Measurements from ENCODE around the gene RPS21.

Gene RPS21

DNA sequence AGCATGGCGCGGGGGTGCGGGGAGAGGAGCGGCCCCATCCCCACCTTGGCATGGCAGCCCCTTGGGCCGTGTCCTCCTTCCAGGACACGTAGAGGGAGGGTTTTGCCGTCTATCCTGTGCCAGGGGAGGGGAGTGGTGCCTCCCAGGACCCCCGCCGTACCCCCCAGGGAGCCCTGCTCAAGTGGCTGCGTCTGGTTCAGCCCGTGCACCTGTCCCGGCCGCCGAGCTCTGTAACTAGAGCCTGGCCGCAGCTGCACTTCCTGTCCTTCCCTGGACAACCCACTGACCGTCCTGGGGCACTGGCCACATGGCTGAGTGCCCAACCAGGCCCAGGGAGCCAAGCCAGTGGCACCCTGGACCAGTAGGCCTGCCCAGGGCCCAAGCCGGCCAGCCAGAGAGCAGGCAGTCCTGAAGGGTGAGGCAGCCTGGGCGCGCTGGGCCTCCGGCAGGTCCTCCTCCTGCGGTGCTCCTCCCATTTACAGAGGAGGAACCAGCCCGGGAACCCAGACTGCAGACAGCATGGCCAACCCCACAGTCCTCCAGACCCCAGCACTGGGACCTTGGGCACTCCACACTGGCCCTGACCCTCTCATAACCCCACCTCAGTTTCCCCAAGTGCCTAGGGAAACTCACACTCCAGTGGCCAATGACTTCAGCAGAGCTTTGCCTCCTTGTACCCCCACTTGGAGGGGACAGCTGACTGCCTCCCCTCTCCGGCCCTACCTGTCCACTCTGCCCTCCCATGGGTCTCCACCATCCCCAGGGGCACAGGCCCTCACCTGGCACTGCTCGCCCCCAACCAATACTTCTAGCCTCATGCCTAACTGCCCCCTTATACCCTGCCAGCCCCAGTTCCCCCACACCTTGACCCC, 28.5 kb upstream of the RPS21 start:
- no peak for DNase-seq
- Histone ChIP-seq H3K27me3 (ENCODE audit: control insufficient read depth in 1 of 2, insufficient read depth in 1 of 2, low read length in 2 of 2) (no peaks in the 10 kb centered on the region), H2AFZ (ENCODE audit: low read depth, low read length) (no peak overlapping the region), H3K79me1 (replicated peaks; ENCODE audit: low read length, poor library complexity, severe bottlenecking) (peaks cover 7% of the 10 kb centered on the region), H3K18ac (ENCODE audit: low read depth in 1 of 2, low read length in 2 of 2) (peak overlapping the region; percentile 67 to 75), H3K23ac (ENCODE audit: low read length in 2 of 2) (no peak overlapping the region), H3K4me3 (ENCODE audit: insufficient read depth in 1 of 2, low read depth in 1 of 2, low read length in 2 of 2) (no peak overlapping the region), H3K14ac (ENCODE audit: low read length in 2 of 2) (peak overlapping the region in 1 of 2 experiments; percentile 78), H2AK5ac (ENCODE audit: low read length, severe bottlenecking) (peak overlapping the region; percentile 99), H4K8ac (ENCODE audit: low read length) (peak overlapping the region; percentile 76), H4K91ac (ENCODE audit: low read length) (peak overlapping the region; percentile 93), H3K9me3 (ENCODE audit: control insufficient read depth, low read length) (no peaks in the 10 kb centered on the region), H3K27ac (ENCODE audit: low read length, poor library complexity, severe bottlenecking) (peak overlapping the region; percentile 96), H3K4me1 (ENCODE audit: control insufficient read depth, insufficient read depth, low read depth, low read length) (peaks cover 96% of the 10 kb centered on the region), H2BK120ac (ENCODE audit: low read depth, low read length) (peak overlapping the region; percentile 74), H3K4ac (ENCODE audit: low read depth in 1 of 2, low read length in 2 of 2) (peak overlapping the region; percentile 79 to 91), H2BK15ac (ENCODE audit: low read depth, poor library complexity, severe bottlenecking) (peak overlapping the region; percentile 90), H3K4me2 (ENCODE audit: low read length, poor library complexity, severe bottlenecking) (peak overlapping the region; percentile 35), H3K9ac (ENCODE audit: low read length) (no peak overlapping the region), H2BK5ac (ENCODE audit: low read depth, low read length, poor library complexity, severe bottlenecking) (peak overlapping the region; percentile 85), H3K36me3 (ENCODE audit: control insufficient read depth in 1 of 2, insufficient read depth in 2 of 2, low read depth in 1 of 2, low read length in 2 of 2) (peaks cover 0 to 88% of the 10 kb centered on the region in 2 experiments), H2BK12ac (ENCODE audit: low read length in 2 of 2) (peak overlapping the region; percentile 68 to 69)
- 77% methylated on average over 24 of the region's 24 CpGs for whole genome bisulfite sequencing

DNA sequence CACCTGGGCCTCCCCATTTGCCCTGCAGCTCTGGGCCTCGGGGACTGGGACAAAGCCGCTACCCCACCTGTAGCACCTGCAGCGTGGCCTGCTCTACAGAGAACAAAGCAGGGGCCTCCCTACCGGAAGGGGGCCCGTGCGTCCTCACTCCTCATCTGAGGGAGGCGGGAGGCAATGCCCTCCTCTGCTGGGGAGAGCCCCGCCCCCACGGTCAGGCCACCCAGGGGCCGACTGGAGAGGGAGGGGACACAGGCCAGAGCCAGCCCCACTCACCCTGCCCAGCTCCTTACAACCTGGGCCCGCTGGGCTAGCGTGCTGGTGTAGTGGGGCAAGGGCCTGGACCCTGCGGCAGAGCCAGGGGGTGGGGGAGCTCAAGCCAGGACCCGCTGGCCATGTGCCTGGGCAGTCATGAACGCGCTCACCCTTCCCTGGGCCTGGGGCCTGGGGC, 27.8 kb upstream of the RPS21 start:
- 82% methylated on average over 16 of the region's 16 CpGs for whole genome bisulfite sequencing
- peak overlapping the region; percentile 99 for H2AK5ac ChIP-seq (ENCODE audit: low read length, severe bottlenecking)
- peak overlapping the region; percentile 96 for H3K27ac ChIP-seq (ENCODE audit: low read length, poor library complexity, severe bottlenecking)
- no peak overlapping the region for H2BK15ac ChIP-seq (ENCODE audit: low read depth, poor library complexity, severe bottlenecking)
- no peak for DNase-seq
- peaks cover 96% of the 10 kb centered on the region for H3K4me1 ChIP-seq (ENCODE audit: control insufficient read depth, insufficient read depth, low read depth, low read length)
- peak overlapping the region; percentile 90 for H2BK5ac ChIP-seq (ENCODE audit: low read depth, low read length, poor library complexity, severe bottlenecking)
- no peaks in the 10 kb centered on the region for H3K9me3 ChIP-seq (ENCODE audit: control insufficient read depth, low read length)
- H3K23ac ChIP-seq (ENCODE audit: low read length in 2 of 2): peak overlapping the region in 1 of 2 experiments; percentile 18
- H3K14ac ChIP-seq (ENCODE audit: low read length in 2 of 2): peak overlapping the region in 1 of 2 experiments; percentile 89
- peaks cover 5% of the 10 kb centered on the region for H3K79me1 ChIP-seq (replicated peaks; ENCODE audit: low read length, poor library complexity, severe bottlenecking)
- H3K27me3 ChIP-seq (ENCODE audit: control insufficient read depth in 1 of 2, insufficient read depth in 1 of 2, low read length in 2 of 2): no peaks in the 10 kb centered on the region
- no peak overlapping the region for H2AFZ ChIP-seq (ENCODE audit: low read depth, low read length)
- H4K91ac ChIP-seq (ENCODE audit: low read length): peak overlapping the region; percentile 93
- peak overlapping the region; percentile 56 for H4K8ac ChIP-seq (ENCODE audit: low read length)
- H2BK120ac ChIP-seq (ENCODE audit: low read depth, low read length): peak overlapping the region; percentile 74
- H3K4me2 ChIP-seq (ENCODE audit: low read length, poor library complexity, severe bottlenecking): peak overlapping the region; percentile 20
- peak overlapping the region; percentile 69 to 75 for H2BK12ac ChIP-seq (ENCODE audit: low read length in 2 of 2)
- H3K9ac ChIP-seq (ENCODE audit: low read length): no peak overlapping the region
- H3K18ac ChIP-seq (ENCODE audit: low read depth in 1 of 2, low read length in 2 of 2): peak overlapping the region; percentile 46 to 75
- H3K4me3 ChIP-seq (ENCODE audit: insufficient read depth in 1 of 2, low read depth in 1 of 2, low read length in 2 of 2): no peak overlapping the region
- peak overlapping the region; percentile 54 to 91 for H3K4ac ChIP-seq (ENCODE audit: low read depth in 1 of 2, low read length in 2 of 2)
- peaks cover 0 to 88% of the 10 kb centered on the region in 2 experiments for H3K36me3 ChIP-seq (ENCODE audit: control insufficient read depth in 1 of 2, insufficient read depth in 2 of 2, low read depth in 1 of 2, low read length in 2 of 2)

DNA sequence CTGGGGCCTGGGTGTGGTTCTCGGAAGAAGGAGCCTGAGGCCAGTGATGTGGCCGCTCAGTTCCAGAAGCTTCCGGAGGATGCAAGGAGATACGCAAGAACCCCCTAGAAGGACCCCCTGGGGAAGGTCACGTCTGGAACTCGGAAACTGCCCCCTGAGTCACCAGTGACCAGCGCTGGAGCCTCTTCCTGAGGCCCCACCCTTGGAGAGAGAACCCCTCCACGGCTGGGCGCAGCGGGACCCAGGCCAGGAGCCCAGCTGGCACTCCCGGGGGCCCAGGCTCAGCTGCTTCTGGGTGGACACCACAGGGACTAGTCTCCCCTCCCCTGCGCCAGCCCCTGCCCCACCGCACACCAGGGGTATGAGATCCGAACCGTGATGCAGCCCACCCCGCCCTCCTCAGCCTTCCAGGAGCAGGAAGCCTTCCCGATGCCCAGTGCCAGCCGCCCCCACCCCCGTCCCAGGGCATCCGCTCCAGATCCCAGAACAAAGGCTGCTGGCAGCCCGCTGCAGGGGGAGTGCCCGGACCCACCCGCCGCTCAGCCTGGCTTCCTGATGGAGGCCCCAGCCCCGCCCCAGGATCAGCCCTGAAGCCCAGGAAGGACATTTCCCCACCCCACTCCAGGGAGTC, 27.3 kb upstream of the RPS21 start:
- peak overlapping the region; percentile 11 to 75 for H2BK12ac ChIP-seq (ENCODE audit: low read length in 2 of 2)
- H3K9me3 ChIP-seq (ENCODE audit: control insufficient read depth, low read length): no peaks in the 10 kb centered on the region
- peaks cover 4% of the 10 kb centered on the region for H3K79me1 ChIP-seq (replicated peaks; ENCODE audit: low read length, poor library complexity, severe bottlenecking)
- H3K4me1 ChIP-seq (ENCODE audit: control insufficient read depth, insufficient read depth, low read depth, low read length): peaks cover 96% of the 10 kb centered on the region
- H2BK15ac ChIP-seq (ENCODE audit: low read depth, poor library complexity, severe bottlenecking): no peak overlapping the region
- H2AK5ac ChIP-seq (ENCODE audit: low read length, severe bottlenecking): peak overlapping the region; percentile 99
- peak; percentile 71 for DNase-seq
- H4K8ac ChIP-seq (ENCODE audit: low read length): peak overlapping the region; percentile 56
- no peak overlapping the region for H3K23ac ChIP-seq (ENCODE audit: low read length in 2 of 2)
- peak overlapping the region; percentile 20 for H3K4me2 ChIP-seq (ENCODE audit: low read length, poor library complexity, severe bottlenecking)
- H2BK120ac ChIP-seq (ENCODE audit: low read depth, low read length): peak overlapping the region; percentile 74
- peaks cover 0 to 88% of the 10 kb centered on the region in 2 experiments for H3K36me3 ChIP-seq (ENCODE audit: control insufficient read depth in 1 of 2, insufficient read depth in 2 of 2, low read depth in 1 of 2, low read length in 2 of 2)
- H3K18ac ChIP-seq (ENCODE audit: low read depth in 1 of 2, low read length in 2 of 2): peak overlapping the region; percentile 30 to 75
- H3K27me3 ChIP-seq (ENCODE audit: control insufficient read depth in 1 of 2, insufficient read depth in 1 of 2, low read length in 2 of 2): no peaks in the 10 kb centered on the region
- no peak overlapping the region for H3K4me3 ChIP-seq (ENCODE audit: insufficient read depth in 1 of 2, low read depth in 1 of 2, low read length in 2 of 2)
- 76% methylated on average over 25 of the region's 25 CpGs for WGBS
- no peak overlapping the region for H3K14ac ChIP-seq (ENCODE audit: low read length in 2 of 2)
- peak overlapping the region; percentile 90 for H2BK5ac ChIP-seq (ENCODE audit: low read depth, low read length, poor library complexity, severe bottlenecking)
- H3K4ac ChIP-seq (ENCODE audit: low read depth in 1 of 2, low read length in 2 of 2): peak overlapping the region; percentile 54 to 91
- H3K27ac ChIP-seq (ENCODE audit: low read length, poor library complexity, severe bottlenecking): peak overlapping the region; percentile 96
- no peak overlapping the region for H3K9ac ChIP-seq (ENCODE audit: low read length)
- H4K91ac ChIP-seq (ENCODE audit: low read length): peak overlapping the region; percentile 93
- H2AFZ ChIP-seq (ENCODE audit: low read depth, low read length): no peak overlapping the region

All from mesenchymal stem cell (in vitro differentiated cells and primary cell).